Astrocyte (in vitro differentiated cells and primary cell): ENCODE data around the gene SPTBN1.

Experiments
- CTCF ChIP-seq: IDR thresholded peaks from 2 replicates; pipeline ENCODE4 v1.5.1; 2011; ENCODE audit warnings: low read depth, mild to moderate bottlenecking, inconsistent platforms, low read length, moderate library complexity; ENCODE audit not compliant: insufficient read depth
- EZH2 ChIP-seq: IDR thresholded peaks from 2 replicates; pipeline ENCODE4 v1.6.1; 2012; ENCODE audit warnings: mild to moderate bottlenecking, low read length, inconsistent platforms; ENCODE audit not compliant: insufficient read depth

GRCh38 chr2:54603357-54603756, 147.2 kb downstream of the SPTBN1 start:
- no peak for TF ChIP-seq CTCF
- no peak for TF ChIP-seq EZH2
